ENCODE data around the gene PFDN4.

PFDN4 gene

GRCh38 chr20:54212226-54212625, 4.3 kb downstream of the PFDN4 start:
- no peak overlapping the region for H3K4me3 ChIP-seq (ENCODE audit: insufficient read depth, low read depth, low read length, poor library complexity, severe bottlenecking)
- no peak overlapping the region for H3K27ac ChIP-seq (ENCODE audit: insufficient read depth, low read length, poor library complexity, severe bottlenecking)
- peaks cover 10% of the 10 kb centered on the region for H3K4me1 ChIP-seq (ENCODE audit: control insufficient read depth, insufficient read depth, low read length, poor library complexity, severe bottlenecking)
- no peaks in the 10 kb centered on the region for H3K9me3 ChIP-seq (ENCODE audit: control insufficient read depth, low read length)
- no peak for DNase-seq
- peaks cover 11% of the 10 kb centered on the region for H3K36me3 ChIP-seq (ENCODE audit: control insufficient read depth, insufficient read depth, low read length)
- H3K27me3 ChIP-seq (replicated peaks; ENCODE audit: control insufficient read depth, insufficient read depth, low read length, poor library complexity, severe bottlenecking), result no peaks in the 10 kb centered on the region

GRCh38 chr20:54212871-54213270, 5.0 kb downstream of the PFDN4 start:
- Histone ChIP-seq H3K9me3 (ENCODE audit: control insufficient read depth, low read length) (no peaks in the 10 kb centered on the region), H3K36me3 (ENCODE audit: control insufficient read depth, insufficient read depth, low read length) (peaks cover 11% of the 10 kb centered on the region), H3K4me3 (ENCODE audit: insufficient read depth, low read depth, low read length, poor library complexity, severe bottlenecking) (no peak overlapping the region), H3K27ac (ENCODE audit: insufficient read depth, low read length, poor library complexity, severe bottlenecking) (no peak overlapping the region), H3K27me3 (replicated peaks; ENCODE audit: control insufficient read depth, insufficient read depth, low read length, poor library complexity, severe bottlenecking) (no peaks in the 10 kb centered on the region), H3K4me1 (ENCODE audit: control insufficient read depth, insufficient read depth, low read length, poor library complexity, severe bottlenecking) (peaks cover 10% of the 10 kb centered on the region)
- no peak for DNase-seq

DNA sequence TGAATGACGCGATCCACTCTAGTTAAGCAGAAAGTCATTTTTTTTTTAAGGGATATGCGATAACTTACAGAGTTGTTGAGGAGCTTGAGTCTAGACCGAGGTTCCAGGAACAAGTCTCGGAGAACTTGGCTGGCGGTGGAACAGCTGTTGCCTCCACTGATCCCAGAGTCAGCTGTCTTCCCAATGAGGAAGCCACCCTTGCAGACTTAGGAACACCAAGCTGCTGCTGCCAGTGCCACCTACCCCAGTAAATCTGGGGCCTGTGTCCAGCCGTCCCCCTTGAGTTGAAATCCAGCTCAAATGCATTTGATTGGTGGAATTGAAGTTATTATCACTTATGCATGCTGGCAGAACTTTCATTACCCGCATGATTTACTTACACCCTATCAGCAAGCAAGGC, 6.7 kb downstream of the PFDN4 start:
- Histone ChIP-seq H3K36me3 (ENCODE audit: control insufficient read depth, insufficient read depth, low read length) (peaks cover 11% of the 10 kb centered on the region), H3K27ac (ENCODE audit: insufficient read depth, low read length, poor library complexity, severe bottlenecking) (no peak overlapping the region), H3K27me3 (replicated peaks; ENCODE audit: control insufficient read depth, insufficient read depth, low read length, poor library complexity, severe bottlenecking) (no peaks in the 10 kb centered on the region), H3K9me3 (ENCODE audit: control insufficient read depth, low read length) (no peaks in the 10 kb centered on the region), H3K4me1 (ENCODE audit: control insufficient read depth, insufficient read depth, low read length, poor library complexity, severe bottlenecking) (no peaks in the 10 kb centered on the region), H3K4me3 (ENCODE audit: insufficient read depth, low read depth, low read length, poor library complexity, severe bottlenecking) (no peak overlapping the region)
- no peak for DNase-seq

GRCh38 chr20:54215157-54215789, 7.4 kb downstream of the PFDN4 start:
- H3K27me3 ChIP-seq (replicated peaks; ENCODE audit: control insufficient read depth, insufficient read depth, low read length, poor library complexity, severe bottlenecking), result no peaks in the 10 kb centered on the region
- peaks cover 11% of the 10 kb centered on the region for H3K36me3 ChIP-seq (ENCODE audit: control insufficient read depth, insufficient read depth, low read length)
- H3K27ac ChIP-seq (ENCODE audit: insufficient read depth, low read length, poor library complexity, severe bottlenecking), result no peak overlapping the region
- H3K4me3 ChIP-seq (ENCODE audit: insufficient read depth, low read depth, low read length, poor library complexity, severe bottlenecking), result no peak overlapping the region
- no peak for DNase-seq
- H3K9me3 ChIP-seq (ENCODE audit: control insufficient read depth, low read length), result no peaks in the 10 kb centered on the region
- no peaks in the 10 kb centered on the region for H3K4me1 ChIP-seq (ENCODE audit: control insufficient read depth, insufficient read depth, low read length, poor library complexity, severe bottlenecking)

GRCh38 chr20:54217762-54218161, 9.9 kb downstream of the PFDN4 start:
- Histone ChIP-seq H3K36me3 (ENCODE audit: control insufficient read depth, insufficient read depth, low read length) (peaks cover 11% of the 10 kb centered on the region), H3K27ac (ENCODE audit: insufficient read depth, low read length, poor library complexity, severe bottlenecking) (no peak overlapping the region), H3K27me3 (replicated peaks; ENCODE audit: control insufficient read depth, insufficient read depth, low read length, poor library complexity, severe bottlenecking) (no peaks in the 10 kb centered on the region), H3K9me3 (ENCODE audit: control insufficient read depth, low read length) (no peaks in the 10 kb centered on the region), H3K4me3 (ENCODE audit: insufficient read depth, low read depth, low read length, poor library complexity, severe bottlenecking) (no peak overlapping the region), H3K4me1 (ENCODE audit: control insufficient read depth, insufficient read depth, low read length, poor library complexity, severe bottlenecking) (peaks cover 3% of the 10 kb centered on the region)
- DNase-seq, result no peak

GRCh38 chr20:54218470-54218869, 10.6 kb downstream of the PFDN4 start:
- Histone ChIP-seq H3K4me1 (ENCODE audit: control insufficient read depth, insufficient read depth, low read length, poor library complexity, severe bottlenecking) (peaks cover 3% of the 10 kb centered on the region), H3K4me3 (ENCODE audit: insufficient read depth, low read depth, low read length, poor library complexity, severe bottlenecking) (no peak overlapping the region), H3K27ac (ENCODE audit: insufficient read depth, low read length, poor library complexity, severe bottlenecking) (no peak overlapping the region), H3K36me3 (ENCODE audit: control insufficient read depth, insufficient read depth, low read length) (peaks cover 11% of the 10 kb centered on the region), H3K27me3 (replicated peaks; ENCODE audit: control insufficient read depth, insufficient read depth, low read length, poor library complexity, severe bottlenecking) (no peaks in the 10 kb centered on the region), H3K9me3 (ENCODE audit: control insufficient read depth, low read length) (no peaks in the 10 kb centered on the region)
- DNase-seq, result no peak

GRCh38 chr20:54219751-54220426, 12.0 kb downstream of the PFDN4 start:
- no peaks in the 10 kb centered on the region for H3K9me3 ChIP-seq (ENCODE audit: control insufficient read depth, low read length)
- no peaks in the 10 kb centered on the region for H3K27me3 ChIP-seq (replicated peaks; ENCODE audit: control insufficient read depth, insufficient read depth, low read length, poor library complexity, severe bottlenecking)
- no peak overlapping the region for H3K27ac ChIP-seq (ENCODE audit: insufficient read depth, low read length, poor library complexity, severe bottlenecking)
- peaks cover 7% of the 10 kb centered on the region for H3K36me3 ChIP-seq (ENCODE audit: control insufficient read depth, insufficient read depth, low read length)
- no peak for DNase-seq
- no peak overlapping the region for H3K4me3 ChIP-seq (ENCODE audit: insufficient read depth, low read depth, low read length, poor library complexity, severe bottlenecking)
- peaks cover 3% of the 10 kb centered on the region for H3K4me1 ChIP-seq (ENCODE audit: control insufficient read depth, insufficient read depth, low read length, poor library complexity, severe bottlenecking)

- Histone ChIP-seq H3K4me1 (ENCODE audit: control insufficient read depth, insufficient read depth, low read length, poor library complexity, severe bottlenecking) (peaks cover 3% of the 10 kb centered on the region), H3K36me3 (ENCODE audit: control insufficient read depth, insufficient read depth, low read length) (peaks cover 3% of the 10 kb centered on the region), H3K9me3 (ENCODE audit: control insufficient read depth, low read length) (no peaks in the 10 kb centered on the region), H3K27ac (ENCODE audit: insufficient read depth, low read length, poor library complexity, severe bottlenecking) (no peak overlapping the region), H3K27me3 (replicated peaks; ENCODE audit: control insufficient read depth, insufficient read depth, low read length, poor library complexity, severe bottlenecking) (no peaks in the 10 kb centered on the region), H3K4me3 (ENCODE audit: insufficient read depth, low read depth, low read length, poor library complexity, severe bottlenecking) (no peak overlapping the region)
- DNase-seq, result no peak
These were observed 12.8 kb downstream of the PFDN4 start for GRCh38 chr20:54220722-54221121.

- H3K9me3 ChIP-seq (ENCODE audit: control insufficient read depth, low read length), result no peaks in the 10 kb centered on the region
- H3K27me3 ChIP-seq (replicated peaks; ENCODE audit: control insufficient read depth, insufficient read depth, low read length, poor library complexity, severe bottlenecking), result no peaks in the 10 kb centered on the region
- no peak overlapping the region for H3K27ac ChIP-seq (ENCODE audit: insufficient read depth, low read length, poor library complexity, severe bottlenecking)
- no peak overlapping the region for H3K4me3 ChIP-seq (ENCODE audit: insufficient read depth, low read depth, low read length, poor library complexity, severe bottlenecking)
- no peak for DNase-seq
- peaks cover 3% of the 10 kb centered on the region for H3K4me1 ChIP-seq (ENCODE audit: control insufficient read depth, insufficient read depth, low read length, poor library complexity, severe bottlenecking)
- H3K36me3 ChIP-seq (ENCODE audit: control insufficient read depth, insufficient read depth, low read length), result peaks cover 3% of the 10 kb centered on the region
These were observed 13.5 kb downstream of the PFDN4 start for GRCh38 chr20:54221353-54221752.

DNA sequence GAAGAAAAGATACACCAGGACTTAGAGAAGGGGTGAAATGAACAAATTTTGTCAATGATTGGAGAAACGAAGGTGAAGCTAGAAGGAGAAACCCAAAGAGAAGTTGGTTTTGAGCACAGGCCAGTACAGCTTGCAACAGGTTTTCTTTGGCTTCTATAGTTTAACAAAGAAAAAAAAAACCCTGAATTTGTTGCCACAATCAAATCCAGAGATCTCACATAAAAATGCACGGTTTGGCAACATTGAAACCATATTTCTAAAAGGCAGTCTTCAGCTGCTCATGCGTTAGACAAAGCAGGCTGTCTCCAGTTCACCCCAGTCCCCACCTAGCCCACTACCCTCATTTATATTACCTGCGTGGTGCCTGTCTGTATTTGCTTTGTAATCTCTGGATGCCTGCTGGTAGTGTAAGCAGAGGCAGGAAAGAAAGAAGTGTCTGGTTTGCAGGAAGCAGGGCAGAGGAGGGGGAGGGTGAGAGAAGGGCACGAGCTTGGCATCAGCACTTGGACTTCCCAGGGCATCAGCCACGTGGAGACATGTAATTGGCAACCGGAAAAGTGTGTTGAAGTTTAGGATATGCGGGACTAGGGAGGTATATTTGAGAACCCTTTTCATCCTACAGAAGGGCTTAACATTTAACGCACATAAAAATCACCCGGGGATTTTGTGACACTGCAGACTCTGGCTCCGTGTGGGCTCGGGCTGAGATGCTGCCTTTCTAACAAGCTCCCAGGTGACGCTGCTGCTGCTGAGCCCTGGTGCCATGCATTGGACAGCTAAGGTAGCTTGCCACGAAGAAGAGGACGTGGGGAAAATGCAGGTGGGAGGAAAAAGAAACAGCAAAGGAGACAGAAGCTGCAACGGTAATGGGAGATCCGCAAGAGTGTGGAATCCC, 14.4 kb downstream of the PFDN4 start:
- no peak for DNase-seq

More for the DNA sequence above, 14.4 kb downstream of the PFDN4 start:
- H3K27me3 ChIP-seq (replicated peaks; ENCODE audit: control insufficient read depth, insufficient read depth, low read length, poor library complexity, severe bottlenecking), result no peaks in the 10 kb centered on the region
- H3K4me3 ChIP-seq (ENCODE audit: insufficient read depth, low read depth, low read length, poor library complexity, severe bottlenecking), result no peak overlapping the region
- H3K4me1 ChIP-seq (ENCODE audit: control insufficient read depth, insufficient read depth, low read length, poor library complexity, severe bottlenecking), result peaks cover 3% of the 10 kb centered on the region
- H3K36me3 ChIP-seq (ENCODE audit: control insufficient read depth, insufficient read depth, low read length), result no peaks in the 10 kb centered on the region
- no peak overlapping the region for H3K27ac ChIP-seq (ENCODE audit: insufficient read depth, low read length, poor library complexity, severe bottlenecking)
- no peaks in the 10 kb centered on the region for H3K9me3 ChIP-seq (ENCODE audit: control insufficient read depth, low read length)

Data from effector memory CD4-positive, alpha-beta T cell (primary cell).